PC-9 (cell line): Measurements from ENCODE around the gene CDHR5. TPM values are rescaled to one million over a fixed set of nuclear protein-coding genes. Genes with fewer than 3 reads are reported as not detected.

Experiments used
- BruUV-seq: library from RNA; stranded (reverse); fragments of 400-500 nt; replicated peaks from 2 replicates; lab custom pipeline; 2021; lab: Mats Ljungman, UMichigan
- CTCF ChIA-PET: fragments of 300-600 bp; sonication (Branson Sonifier 250); formaldehyde crosslinking; loops from one replicate; lab custom pipeline; 2022; ENCODE audit warnings: antibody characterized with exemption; lab: Charles Lee
- POLR2A ChIA-PET: fragments of 300-600 bp; sonication (Branson Sonifier 250); formaldehyde crosslinking; loops from one replicate; lab custom pipeline; 2022; ENCODE audit warnings: antibody characterized with exemption; ENCODE audit not compliant: unreplicated experiment; lab: Charles Lee
- DNase-seq, 2 experiments: peaks; one replicate each; pipeline versions ENCODE4 v3.0.0 to v3.0.0-alpha.2; 2015 to 2022; ENCODE audit warnings: mixed read lengths in 1 of 2
- H2AFZ ChIP-seq: fragments of 200-600 bp; sonication (generic); 2 replicates; pipeline ENCODE4 v1.8.1; 2017; ENCODE audit warnings: antibody characterized with exemption
- H3F3A ChIP-seq: fragments of 200-600 bp; sonication (generic); 2 replicates; pipeline ENCODE4 v1.8.1; 2017; ENCODE audit warnings: antibody characterized with exemption, mild to moderate bottlenecking, low read depth; ENCODE audit not compliant: insufficient read depth
- H3K27ac ChIP-seq: fragments of 200-600 bp; sonication (generic); 2 replicates; pipeline ENCODE4 v1.6.1; 2016; ENCODE audit warnings: mixed run types
- H3K27me3 ChIP-seq: fragments of 200-600 bp; sonication (generic); 2 replicates; pipeline ENCODE4 v1.6.1; 2016; ENCODE audit warnings: low read depth, mixed run types; ENCODE audit not compliant: insufficient read depth
- H3K36me3 ChIP-seq: fragments of 200-600 bp; sonication (generic); 2 replicates; pipeline ENCODE4 v1.6.1; 2016; ENCODE audit warnings: low read depth, mixed run types
- H3K4me1 ChIP-seq: fragments of 200-600 bp; sonication (generic); replicated peaks from 2 replicates; pipeline ENCODE4 v1.6.1; 2016; ENCODE audit warnings: mixed run types; ENCODE audit not compliant: insufficient read depth
- H3K4me2 ChIP-seq: fragments of 200-600 bp; sonication (generic); 2 replicates; pipeline ENCODE4 v1.6.1; 2017; ENCODE audit warnings: mixed run types
- H3K4me3 ChIP-seq: fragments of 200-600 bp; sonication (generic); 2 replicates; pipeline ENCODE4 v1.6.1; 2016; ENCODE audit warnings: mixed run types
- H3K79me2 ChIP-seq: fragments of 200-600 bp; sonication (generic); 2 replicates; pipeline ENCODE4 v1.6.1; 2017; ENCODE audit warnings: low read depth, mixed run types
- H3K9me2 ChIP-seq: fragments of 200-600 bp; sonication (generic); 2 replicates; pipeline ENCODE4 v1.8.1; 2017; ENCODE audit warnings: mild to moderate bottlenecking; ENCODE audit not compliant: insufficient read depth
- H3K9me3 ChIP-seq: fragments of 200-600 bp; sonication (generic); 2 replicates; pipeline ENCODE4 v1.8.1; 2016; ENCODE audit warnings: low read depth; ENCODE audit not compliant: insufficient read depth
- H4K20me1 ChIP-seq: fragments of 200-600 bp; sonication (generic); 2 replicates; pipeline ENCODE4 v1.8.1; 2017; ENCODE audit not compliant: insufficient read depth
- CTCF ChIP-seq: fragments of 200-600 bp; sonication (generic); conservative IDR thresholded peaks from 2 replicates; pipeline ENCODE4 v1.6.1; 2017; ENCODE audit warnings: mixed run types, antibody characterized with exemption, mild to moderate bottlenecking, moderate library complexity
- EZH2 ChIP-seq: fragments of 200-600 bp; sonication (generic); IDR thresholded peaks from 2 replicates; pipeline ENCODE4 v1.8.0; 2017; ENCODE audit warnings: antibody characterized with exemption, low read depth
- intact Hi-C: fragments of 100-400 bp; cut with micrococcal nuclease; formaldehyde crosslinking; loops from one replicate; pipeline ENCODE4 v1.10.0; 2022; ENCODE audit not compliant: unreplicated experiment
- total RNA-seq: library from RNA; stranded (reverse); gene quantifications from 2 replicates; pipeline ENCODE4 v1.2.3, GENCODE V29; 2021

CDHR5 gene
- total RNA-seq, 1 experiment from 2014 or later: not detected

- no peak overlapping the region for H3K4me2 ChIP-seq
- H3K79me2 ChIP-seq: no peaks in the 10 kb centered on the region
- POLR2A ChIA-PET: no interaction called here
- H3K27me3 ChIP-seq: no peaks in the 10 kb centered on the region
- no peak overlapping the region for H2AFZ ChIP-seq
- no peaks in the 10 kb centered on the region for H3K36me3 ChIP-seq
- intact Hi-C loops: no loop called here
- H3F3A ChIP-seq: peaks cover 5% of the 10 kb centered on the region; the same call in 1 of the 2 replicates
- DNase-seq: no peak
- H3K4me1 ChIP-seq: no peaks in the 10 kb centered on the region
- H3K9me3 ChIP-seq: no peaks in the 10 kb centered on the region
- peaks cover 7% of the 10 kb centered on the region for H4K20me1 ChIP-seq
- BruUV-seq: no TSS peak
- TF ChIP-seq EZH2 (no peak), CTCF (no peak)
- no peaks in the 10 kb centered on the region for H3K9me2 ChIP-seq
- no peak overlapping the region for H3K27ac ChIP-seq
- CTCF ChIA-PET: interaction anchor here (0.6 kb wide), 1 partner anchor 42 kb away, joined by 3 read pairs; no protein-coding TSS in a partner anchor
- no peak overlapping the region for H3K4me3 ChIP-seq
Observed at GRCh38 chr11:617199-617911, 7.4 kb downstream of the CDHR5 start.

DNA sequence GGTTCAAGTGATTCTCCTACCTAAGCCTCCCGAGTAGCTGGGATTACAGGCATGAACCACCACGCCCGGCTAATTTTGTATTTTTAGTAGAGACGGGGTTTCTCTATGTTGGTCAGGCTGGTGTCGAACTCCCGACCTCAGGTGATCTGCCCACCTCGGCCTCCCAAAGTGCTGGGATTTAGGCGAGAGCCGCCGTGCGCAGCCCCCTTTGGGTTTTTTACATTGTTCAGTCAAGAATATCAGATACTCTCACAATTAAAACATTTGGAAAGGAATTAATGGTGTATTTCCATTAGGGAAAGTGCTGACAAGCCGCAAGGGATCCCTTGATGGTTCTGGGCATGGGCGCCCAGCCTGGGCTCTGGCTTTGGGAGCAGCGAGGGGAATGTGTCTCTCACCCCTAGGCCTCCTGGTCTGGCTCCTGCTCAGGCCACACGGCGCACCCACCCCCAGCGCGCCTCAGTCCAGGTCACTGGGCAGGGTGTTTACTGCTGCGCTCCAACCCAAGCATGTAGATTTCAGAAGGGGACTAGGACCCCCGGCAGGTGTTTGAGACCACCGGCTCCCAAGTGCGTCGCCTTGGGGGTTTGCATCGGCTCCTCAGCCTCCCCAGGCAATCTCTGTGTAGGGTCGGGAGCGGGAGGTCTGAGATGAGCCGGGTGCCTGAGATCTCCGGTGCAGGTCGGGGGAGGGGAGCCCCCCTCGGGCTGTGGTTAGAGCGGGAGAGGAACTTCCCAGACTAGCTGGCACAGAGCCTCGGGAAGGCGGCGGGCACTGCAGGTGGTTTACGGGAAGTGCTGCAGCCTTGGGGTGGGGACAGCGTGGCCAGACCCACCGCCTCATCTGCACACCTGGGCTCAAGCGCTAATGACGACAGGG lies 8.2 kb downstream of the CDHR5 start:
- intact Hi-C loops: no loop called here
- Histone ChIP-seq H3K79me2 (no peaks in the 10 kb centered on the region), H3K4me3 (no peak overlapping the region; the same call in 1 of the 2 replicates), H3K4me1 (no peaks in the 10 kb centered on the region), H3K9me3 (no peaks in the 10 kb centered on the region), H3K27ac (no peak overlapping the region), H3F3A (peaks cover 13% of the 10 kb centered on the region), H3K36me3 (no peaks in the 10 kb centered on the region), H3K9me2 (no peaks in the 10 kb centered on the region), H3K4me2 (peak overlapping the region; percentile 78), H2AFZ (no peak overlapping the region), H3K27me3 (no peaks in the 10 kb centered on the region), H4K20me1 (peaks cover 7% of the 10 kb centered on the region)
- BruUV-seq: no TSS peak
- ChIA-PET POLR2A (no interaction called here), CTCF (no interaction called here)
- DNase-seq: no peak
- no peak for TF ChIP-seq CTCF
- no peak for TF ChIP-seq EZH2

DNA sequence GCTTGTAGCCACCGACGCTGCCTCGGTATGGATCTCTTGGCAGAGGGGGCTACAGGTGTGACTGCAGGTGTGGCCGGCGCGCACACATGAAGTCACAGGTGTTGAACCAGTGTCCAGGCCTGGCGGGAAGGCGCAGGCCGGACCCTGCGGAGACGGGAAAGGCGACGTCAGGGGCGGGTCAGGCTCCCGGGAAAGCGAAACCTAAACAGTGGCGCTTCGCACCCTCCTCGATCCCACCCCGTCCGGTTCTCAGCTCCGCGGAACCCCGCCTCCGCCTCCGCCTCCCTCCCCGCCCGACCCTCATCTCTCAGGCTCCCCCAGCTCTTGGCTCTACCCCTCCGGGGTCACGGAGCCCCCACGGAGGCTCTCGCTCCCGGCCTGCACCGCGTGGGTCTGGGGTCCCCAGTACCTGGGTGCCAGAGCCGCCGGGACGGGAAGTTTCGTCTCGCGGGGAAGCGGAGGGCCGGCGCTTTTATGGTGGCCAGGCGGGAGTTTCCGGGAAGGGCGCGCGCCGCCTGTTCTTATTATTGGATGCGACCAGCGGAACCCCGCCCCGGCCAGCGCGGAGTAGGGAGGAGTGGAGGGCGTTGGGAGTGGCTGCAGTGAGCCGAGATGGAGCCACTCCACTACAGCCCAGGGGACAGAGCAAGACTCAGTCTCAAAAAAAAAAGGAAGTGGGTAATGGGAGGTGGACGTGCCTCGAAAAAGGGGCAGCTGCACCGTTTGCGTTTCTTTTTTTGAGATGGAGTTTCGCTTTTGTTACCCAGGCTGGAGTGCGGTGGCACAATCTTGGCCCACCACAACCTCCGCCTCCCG lies 9.0 kb downstream of the CDHR5 start, which contains the start of gene IRF7:
Gene IRF7 (minus strand): TSS at position 447 of the 816 bp plus-strand sequence. CDS start 586 bp downstream, outside the sequence.
- H3K27me3 ChIP-seq: no peaks in the 10 kb centered on the region
- POLR2A ChIA-PET: interaction anchor here (0.6 kb wide), 3 partner anchors 40 to 153 kb away, joined by 3 to 6 read pairs (median 4); no protein-coding TSS in a partner anchor
- no TSS peak for BruUV-seq
- TF ChIP-seq CTCF (no peak), EZH2 (no peak)
- no peaks in the 10 kb centered on the region for H3K9me2 ChIP-seq
- H3K4me3 ChIP-seq: peak within 1 kb of the TSS; percentile 59
- H2AFZ ChIP-seq: no peak within 1 kb of the TSS
- intact Hi-C loops: no loop called here
- H3K4me1 ChIP-seq: no peaks in the 10 kb centered on the region
- H4K20me1 ChIP-seq: peaks cover 7% of the 10 kb centered on the region
- DNase-seq: peak; percentile 75 to 87
- no peaks in the 10 kb centered on the region for H3K9me3 ChIP-seq
- CTCF ChIA-PET: no interaction called here
- peaks cover 13% of the 10 kb centered on the region for H3F3A ChIP-seq
- no peaks in the 10 kb centered on the region for H3K79me2 ChIP-seq
- peak within 1 kb of the TSS; percentile 65 for H3K27ac ChIP-seq
- H3K36me3 ChIP-seq: no peaks in the 10 kb centered on the region
- H3K4me2 ChIP-seq: peak within 1 kb of the TSS; percentile 78
